ENCODE results near the gene MORN1.
"Not testable (repeated sequence)": the region's sequence is repeated elsewhere in the genome, so short reads cannot be mapped to it uniquely, and the experiment has no call there.

Gene MORN1

DNA sequence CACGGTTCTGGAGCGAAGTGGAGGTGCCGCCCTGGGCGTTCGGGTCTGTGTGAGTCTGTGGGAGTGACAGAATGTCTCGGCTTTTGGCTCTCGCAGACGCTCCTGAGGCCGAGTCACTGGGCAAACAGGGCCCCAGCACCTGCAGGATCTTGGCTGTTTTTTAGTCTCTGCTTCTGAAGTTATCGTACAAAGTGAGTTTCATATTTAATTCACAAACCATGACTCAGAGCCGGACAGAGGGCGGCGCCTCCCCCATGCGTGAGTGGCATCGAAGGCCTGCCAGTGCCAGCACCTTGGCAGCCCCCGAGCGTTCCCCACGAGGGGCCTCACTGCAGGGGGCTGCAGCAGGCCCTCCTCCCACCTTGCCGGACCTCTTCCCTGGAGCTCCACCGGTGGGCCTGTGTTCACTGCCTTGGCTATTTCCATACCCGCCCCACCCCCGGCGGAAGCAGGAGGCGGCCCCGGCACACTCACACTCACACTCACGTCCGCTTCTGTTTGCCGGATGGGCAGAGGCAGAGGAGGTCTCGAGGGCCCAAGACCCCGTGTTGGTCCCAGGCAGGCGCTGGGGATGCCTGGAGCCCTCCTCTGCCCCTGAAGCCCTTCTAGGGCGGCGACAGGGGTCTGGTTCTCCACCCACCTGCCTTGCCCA lies 56.3 kb downstream of the MORN1 start:
- no peak for DNase-seq

DNA sequence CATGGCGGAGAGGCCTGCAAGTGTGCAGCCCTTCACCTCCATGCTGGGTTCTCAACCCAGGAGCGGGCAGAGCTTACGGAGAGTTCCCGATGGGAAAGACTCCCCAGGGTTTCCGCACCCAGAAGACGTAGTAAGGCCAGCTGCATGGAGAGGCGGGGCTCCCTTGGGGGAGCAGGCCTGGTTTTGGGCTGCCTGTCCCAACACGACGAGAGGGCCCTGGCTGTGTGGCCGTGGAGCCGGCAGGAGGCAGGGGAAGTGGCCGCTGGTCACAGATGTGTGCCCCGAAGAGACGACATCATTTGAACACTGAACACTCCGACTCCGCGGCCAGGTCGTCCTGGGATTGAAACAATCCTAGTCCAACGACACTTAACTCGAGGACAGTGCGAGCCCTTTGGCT lies 57.0 kb downstream of the MORN1 start:
- DNase-seq = no peak

DNA sequence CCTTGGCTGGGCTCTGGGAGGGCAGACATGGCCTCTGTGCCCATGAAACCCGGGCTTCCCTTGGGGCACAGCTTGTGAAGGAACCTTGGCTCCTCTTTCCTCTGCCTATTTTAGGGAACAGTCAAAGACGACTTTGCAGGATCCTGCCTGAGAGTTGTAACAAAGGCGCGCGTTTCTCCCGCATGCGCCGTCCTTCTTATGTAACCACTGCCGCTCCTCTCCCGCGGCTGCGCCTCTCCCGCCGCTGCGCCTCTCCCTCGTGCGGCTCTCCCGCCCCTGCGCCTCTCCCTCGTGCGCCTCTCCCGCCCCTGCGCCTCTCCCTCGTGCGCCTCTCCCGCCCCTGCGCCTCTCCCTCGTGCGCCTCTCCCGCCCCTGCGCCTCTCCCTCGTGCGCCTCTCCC lies 59.8 kb downstream of the MORN1 start:
- not testable (repeated sequence) for DNase-seq

DNA sequence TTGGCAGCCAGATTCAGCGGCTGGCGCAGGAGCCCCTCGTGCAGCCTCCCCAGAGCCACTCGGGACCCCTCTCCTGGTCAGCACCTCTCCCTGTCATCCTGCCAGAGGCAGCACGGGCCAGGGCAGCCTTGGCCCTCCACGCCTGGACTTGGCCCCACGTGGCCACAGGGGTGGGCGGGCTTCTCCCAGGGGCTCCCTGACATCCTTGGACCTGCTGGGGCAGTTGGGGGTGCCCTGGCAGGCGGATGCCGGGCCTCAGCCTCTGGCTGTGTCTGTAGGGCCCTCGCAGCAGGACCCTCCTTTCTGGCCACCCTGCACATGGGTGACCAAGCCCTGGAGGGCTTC lies 60.2 kb downstream of the MORN1 start:
- no peak for DNase-seq

DNA sequence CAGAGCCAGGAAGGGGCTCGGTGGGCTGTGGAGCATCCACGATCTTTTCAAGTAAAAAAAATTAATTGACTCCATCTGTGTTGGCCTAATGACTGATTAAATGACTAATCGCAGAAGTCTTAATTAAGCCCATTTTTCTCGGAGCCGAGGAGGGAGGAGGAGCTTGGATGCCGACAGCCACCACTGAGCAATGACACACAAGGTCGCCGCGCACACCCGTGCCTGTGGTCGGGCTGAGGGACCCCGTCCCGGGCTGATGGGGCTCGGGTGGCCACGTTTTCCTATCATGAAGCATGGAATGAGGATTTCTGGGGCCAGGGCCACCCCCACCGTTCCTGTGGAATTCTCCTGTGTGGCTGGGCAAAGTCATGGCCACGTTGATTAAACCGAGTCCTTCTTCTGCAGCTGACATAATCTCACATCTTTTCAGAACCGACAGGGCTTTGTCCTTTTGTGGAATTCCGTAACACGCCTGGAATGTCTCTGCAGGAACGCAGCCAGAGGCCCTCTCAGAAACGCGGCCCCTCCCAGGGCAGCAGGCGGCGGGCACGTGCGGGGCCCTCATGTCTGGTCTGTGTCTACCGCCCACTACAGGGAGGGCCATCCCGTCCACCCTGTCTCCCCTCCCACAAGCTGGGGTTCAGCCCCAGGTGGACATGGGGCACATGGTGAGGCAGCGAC lies 60.7 kb downstream of the MORN1 start:
- no peak for DNase-seq

DNA sequence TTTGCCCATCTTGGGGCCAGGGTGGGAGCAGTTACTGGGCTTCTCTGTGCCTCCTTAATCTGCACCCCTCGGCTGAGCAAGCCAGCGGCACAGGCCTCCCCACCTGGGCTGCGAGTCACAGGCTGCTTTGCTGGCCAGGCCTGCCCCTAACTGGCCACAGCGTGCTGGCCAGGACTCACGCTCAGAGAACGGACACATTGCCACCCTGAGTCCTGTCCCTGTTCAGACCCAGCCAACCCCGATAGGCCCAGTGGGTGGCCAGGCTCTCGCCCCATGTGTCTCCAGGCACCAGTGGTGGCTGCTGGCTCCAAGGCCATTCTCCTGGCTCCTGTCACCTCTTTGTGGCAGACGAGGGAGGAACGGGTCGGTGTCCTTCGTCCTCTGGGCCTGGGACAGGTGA lies 61.3 kb downstream of the MORN1 start:
- DNase-seq = no peak

DNA sequence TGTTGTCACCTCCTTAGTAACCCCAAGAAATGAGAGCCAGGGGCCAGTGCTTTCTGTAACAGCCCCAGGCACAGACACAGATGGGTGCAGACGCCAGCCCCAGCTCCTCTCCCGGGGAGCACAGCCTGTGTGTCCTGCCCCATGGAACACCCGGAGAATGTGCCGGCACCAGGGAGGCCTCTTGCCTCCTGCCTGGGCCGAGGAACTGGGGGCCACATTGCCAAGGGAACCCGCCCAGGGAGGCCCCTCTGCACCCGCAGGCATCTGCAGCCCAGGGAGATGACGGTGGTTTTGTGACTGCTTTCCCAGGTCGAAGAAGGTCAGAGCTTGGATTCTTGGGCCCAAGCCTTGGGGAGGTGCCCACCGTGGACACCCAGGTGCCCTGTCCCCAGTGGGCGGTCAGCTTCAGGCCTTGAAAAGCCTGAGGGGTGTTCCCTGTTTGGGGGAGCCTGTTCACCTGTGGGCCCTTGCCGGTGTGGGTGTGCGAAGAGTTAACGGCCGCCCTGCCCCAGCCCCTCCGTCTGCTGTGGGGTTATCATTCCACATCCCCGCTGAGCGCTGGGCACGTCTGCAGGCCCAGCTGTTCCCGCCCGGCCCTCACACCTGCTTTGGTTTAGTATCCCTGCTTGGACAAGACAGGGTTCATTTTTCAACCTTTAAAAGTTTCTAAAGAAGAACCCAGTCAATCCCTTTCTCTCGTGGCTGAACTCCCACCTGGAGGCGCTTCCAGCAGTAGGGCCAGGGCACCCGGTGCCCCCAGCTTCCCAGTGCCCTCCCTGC lies 62.5 kb downstream of the MORN1 start:
- no peak for DNase-seq

DNA sequence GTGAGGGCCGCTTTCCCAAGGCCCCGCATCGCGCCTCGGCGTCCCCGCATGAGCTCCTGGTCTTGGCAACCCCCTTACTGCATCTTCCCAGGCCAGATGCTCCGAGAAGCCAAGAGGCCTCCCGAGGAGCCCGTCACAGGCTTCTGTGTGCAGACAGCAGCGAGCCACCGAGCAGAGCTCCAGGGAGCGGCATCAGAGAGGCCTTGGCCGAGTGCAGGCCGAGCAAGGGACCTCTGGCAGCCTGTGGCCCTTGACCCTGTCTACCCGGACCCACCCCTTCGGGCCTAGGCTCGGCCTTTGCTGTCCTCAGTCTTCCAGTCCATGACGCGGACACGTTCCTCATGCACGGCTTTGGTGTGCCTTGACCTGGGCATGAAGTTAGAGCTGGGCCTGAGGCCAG lies 63.5 kb downstream of the MORN1 start:
- DNase-seq = no peak

DNA sequence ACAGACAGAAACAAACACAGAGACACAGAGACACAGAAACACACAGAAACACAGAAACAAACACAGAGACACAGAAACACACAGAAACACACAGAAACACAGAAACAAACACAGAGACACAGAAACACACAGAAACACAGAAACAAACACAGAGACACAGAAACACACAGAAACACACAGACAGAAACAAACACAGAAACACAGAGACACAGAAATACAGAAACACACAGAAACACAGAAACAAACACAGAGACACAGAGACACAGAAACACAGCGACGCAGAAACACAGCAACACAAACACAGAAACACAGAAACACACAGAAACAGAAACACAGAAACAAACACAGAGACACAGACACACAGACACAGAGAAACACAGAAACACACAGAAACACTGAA lies 64.2 kb downstream of the MORN1 start:
- DNase-seq = not testable (repeated sequence)

DNA sequence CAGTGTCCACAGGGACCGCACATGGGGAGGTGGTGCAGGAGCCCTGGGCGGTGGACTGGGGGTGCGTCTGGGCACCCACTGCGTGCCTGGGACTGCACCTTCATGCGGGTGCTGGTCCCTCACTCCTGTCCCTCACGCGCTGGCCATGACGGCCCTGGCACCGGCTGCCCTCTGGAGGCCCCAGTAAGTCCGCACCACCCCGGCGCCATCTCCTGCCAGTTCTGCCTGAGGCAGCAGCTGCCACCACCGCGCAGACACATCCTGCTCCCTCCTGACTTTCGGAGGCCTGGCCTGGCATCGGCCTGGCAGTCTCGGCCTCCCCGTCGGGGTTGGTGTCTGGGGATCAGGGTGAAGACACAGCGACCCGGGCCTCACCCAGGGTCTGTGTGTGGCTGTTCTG lies 64.8 kb downstream of the MORN1 start:
- no peak for DNase-seq

DNA sequence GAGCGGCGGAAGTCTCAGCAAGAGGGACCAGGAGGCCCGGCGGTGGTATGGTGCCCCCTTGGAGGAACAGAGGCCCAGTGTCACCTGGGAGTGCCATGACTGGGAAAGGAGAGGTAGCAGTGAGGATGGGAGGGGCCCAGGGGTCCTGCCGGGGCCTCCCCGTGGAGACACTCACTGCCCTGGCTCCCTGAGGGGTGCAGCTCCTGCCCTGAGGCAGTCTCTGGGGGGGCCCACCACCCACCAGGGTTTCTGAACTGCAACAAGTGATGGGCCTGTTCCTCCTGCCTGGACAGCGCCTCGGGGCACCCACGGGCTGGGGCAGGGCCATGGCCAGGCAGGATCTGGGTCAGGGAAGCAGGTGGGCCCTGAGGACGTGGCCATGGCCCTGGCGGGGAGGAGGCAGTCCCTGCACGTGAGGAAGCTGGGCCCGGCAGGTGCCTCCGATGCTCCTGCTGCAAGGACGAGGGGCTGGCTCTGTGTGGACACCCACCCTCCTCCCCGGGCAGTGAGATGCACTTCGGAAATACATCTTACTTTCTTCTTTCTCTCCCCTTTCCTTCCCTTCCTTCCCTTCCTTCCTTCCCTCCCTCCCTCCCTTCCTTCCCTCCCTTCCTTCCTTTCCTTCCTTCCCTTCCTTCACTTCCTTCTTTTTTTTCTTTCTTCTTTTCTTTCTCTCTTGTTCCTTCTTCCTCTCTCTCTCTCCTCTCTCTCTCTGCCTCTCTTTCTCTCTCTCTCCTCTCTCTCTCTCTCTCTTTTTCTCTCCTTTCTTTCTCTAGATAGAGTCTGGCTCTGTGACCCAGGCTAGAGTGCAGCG lies 66.6 kb downstream of the MORN1 start:
- DNase-seq = no peak

DNA sequence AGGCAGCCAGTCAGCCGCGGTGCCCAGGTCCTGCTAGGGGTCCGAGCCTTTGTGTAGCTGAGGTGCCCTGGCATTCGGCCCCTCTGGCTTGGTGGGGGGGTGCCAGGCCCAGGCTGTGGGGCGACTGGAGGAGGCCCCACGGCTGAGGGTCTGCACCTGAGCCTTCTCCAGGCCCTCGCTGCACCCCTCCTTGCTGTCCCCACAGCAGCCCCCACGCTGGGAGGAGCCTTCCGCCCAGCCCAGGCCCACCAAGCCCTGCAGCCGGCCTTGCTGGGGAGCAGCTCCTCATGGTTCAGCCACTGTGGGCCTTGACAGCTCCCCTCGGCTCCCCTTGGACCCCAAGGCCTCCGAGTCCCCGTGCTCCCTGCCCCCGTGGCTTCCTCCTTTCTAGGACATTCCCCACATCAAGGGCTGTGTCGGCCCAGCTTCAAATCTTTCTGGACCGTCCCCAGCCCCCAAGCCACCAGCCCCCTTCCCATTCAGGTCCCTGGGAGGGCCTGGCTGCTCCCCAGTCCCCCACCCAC lies 67.8 kb downstream of the MORN1 start:
- DNase-seq = no peak

DNA sequence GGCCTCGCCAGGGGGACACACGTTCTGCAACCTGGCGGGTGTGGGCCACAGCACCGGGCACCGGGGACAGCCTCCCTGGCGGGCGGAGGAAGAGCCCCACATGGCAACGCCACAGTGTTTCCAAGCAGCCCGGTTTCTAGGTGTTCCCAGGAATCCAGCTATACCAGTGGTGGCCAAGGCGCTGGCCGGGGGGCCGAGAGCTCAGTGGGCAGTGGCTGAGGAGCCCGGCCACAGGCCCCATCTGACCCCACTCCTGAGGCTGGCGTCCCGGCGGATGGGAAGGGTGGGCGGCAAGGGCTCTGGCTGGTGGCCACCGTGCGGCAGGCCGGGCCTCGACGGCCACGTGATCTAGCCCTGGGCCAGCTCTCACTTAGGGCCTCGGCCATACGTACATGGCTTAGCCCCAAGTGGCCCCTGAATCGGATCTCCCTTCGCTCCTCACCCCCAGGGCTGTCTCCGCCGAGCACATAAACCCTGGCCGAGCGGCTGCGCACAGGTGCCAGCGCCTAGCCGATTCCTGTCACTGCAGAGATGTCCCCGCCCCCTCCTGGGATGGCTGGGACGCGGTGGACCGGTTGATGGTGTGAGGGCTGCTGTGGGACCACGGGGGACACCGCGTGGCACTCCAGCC lies 68.7 kb downstream of the MORN1 start:
- no peak for DNase-seq

DNA sequence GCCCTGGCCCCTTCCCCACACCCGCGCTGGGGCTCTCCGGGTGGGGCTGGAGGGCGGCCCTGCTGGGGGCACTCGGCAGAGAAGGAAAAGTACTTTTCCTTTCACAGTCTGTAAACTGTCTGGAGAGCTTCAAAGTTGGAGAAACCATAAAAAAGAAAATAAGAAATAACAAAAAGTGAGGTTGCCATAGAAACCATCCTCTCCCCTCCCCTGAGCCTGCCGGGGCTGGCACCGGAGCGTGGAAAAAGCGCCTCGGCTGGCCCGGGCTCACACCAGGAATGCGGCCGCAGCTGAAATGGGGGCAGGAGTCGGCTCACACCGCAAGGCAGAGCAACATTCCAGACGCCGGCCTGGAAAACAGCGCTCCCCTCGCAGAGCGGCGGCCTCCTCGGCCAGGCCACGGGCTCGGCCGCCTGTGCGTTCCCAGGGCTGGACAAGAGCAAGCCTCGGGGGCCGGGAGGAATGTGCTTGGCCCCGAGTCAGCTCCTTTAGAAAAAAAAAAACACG lies 69.2 kb downstream of the MORN1 start:
- peak in 1 of 2 donors; percentile 37 for DNase-seq

DNA sequence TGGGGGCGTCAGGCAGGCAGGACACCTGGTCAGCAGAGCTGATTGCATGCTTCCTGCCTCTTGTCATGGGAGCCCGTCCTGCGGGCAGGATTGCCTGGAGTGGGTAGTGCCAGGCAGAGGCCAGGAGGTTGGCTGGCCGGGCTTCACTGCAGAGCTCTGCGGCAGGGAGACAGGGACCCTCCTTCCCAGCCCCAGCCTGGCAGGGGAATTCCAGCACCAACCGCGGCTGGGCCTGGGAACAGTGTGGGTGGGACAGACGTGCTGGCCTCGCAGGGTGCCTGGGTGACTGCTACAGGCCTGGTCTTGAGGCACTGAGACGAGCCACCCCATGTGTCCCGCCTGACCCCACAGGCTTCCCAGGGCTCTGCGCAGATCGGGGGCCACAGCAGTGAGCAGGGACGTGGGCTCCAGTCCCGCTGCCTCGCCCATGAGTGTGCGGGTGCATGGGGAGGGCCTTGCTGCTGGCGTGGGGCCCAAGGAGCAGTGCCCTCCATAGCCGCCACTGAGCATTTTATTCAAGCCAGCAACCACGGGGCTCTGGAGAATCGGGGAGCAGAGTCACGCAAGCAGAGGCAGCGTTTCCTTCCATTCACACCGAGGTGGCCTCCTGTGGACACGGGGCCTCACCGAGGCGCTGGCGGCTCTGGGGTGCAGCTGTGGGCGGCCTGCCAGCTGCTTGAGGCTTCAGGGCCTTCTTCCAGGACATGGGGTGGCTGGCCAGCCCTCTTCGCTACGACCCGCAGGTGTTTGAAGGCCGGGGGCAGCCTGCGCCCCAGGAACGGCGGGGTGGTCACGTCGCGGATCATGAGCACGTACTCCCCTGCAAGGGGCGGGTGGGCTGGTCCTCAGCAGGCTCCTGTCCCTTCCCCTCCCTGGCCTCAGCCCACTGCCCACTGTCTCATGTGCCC lies 70.3 kb downstream of the MORN1 start:
- no peak for DNase-seq

DNA sequence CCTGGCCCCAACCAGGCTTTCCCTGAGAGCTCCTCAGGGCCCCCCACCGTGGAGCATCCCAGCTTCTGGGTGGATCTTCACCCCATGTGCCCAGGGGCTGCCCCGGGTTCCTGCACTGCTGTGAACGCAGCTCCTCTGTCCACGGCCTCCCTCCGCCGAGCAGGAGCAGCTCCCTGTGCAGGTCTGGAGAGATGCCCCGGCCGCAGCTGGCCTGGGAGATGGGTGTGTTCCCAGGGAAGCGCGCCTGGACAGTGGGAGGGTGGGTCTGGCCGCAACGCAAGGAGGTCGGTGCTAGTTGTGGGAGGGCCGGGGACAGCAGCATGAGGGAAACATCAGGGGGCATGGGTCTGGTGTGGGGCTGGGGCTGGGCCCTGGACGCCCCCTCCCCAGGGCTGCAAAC lies 71.3 kb downstream of the MORN1 start:
- no peak for DNase-seq

DNA sequence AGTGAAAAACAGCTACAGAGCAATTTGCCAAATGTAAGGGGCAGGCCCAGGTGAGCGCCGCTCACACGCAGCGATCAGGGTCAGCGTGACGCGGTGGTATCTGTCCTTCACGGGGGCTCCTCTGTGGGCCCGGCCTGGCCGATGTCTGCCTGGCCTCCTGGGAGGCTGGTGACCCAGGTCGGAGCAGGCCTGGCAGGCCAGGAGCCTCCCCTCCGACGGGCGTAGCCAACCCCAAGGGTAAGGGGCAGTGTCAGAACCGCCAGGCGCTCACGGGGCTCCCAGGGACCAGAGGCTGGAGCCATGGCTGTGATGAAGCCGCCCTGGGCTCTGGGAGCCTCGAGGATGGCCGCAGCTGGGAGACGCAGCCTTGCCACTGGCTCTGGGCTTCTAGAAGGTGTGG lies 72.1 kb downstream of the MORN1 start:
- DNase-seq = no peak

DNA sequence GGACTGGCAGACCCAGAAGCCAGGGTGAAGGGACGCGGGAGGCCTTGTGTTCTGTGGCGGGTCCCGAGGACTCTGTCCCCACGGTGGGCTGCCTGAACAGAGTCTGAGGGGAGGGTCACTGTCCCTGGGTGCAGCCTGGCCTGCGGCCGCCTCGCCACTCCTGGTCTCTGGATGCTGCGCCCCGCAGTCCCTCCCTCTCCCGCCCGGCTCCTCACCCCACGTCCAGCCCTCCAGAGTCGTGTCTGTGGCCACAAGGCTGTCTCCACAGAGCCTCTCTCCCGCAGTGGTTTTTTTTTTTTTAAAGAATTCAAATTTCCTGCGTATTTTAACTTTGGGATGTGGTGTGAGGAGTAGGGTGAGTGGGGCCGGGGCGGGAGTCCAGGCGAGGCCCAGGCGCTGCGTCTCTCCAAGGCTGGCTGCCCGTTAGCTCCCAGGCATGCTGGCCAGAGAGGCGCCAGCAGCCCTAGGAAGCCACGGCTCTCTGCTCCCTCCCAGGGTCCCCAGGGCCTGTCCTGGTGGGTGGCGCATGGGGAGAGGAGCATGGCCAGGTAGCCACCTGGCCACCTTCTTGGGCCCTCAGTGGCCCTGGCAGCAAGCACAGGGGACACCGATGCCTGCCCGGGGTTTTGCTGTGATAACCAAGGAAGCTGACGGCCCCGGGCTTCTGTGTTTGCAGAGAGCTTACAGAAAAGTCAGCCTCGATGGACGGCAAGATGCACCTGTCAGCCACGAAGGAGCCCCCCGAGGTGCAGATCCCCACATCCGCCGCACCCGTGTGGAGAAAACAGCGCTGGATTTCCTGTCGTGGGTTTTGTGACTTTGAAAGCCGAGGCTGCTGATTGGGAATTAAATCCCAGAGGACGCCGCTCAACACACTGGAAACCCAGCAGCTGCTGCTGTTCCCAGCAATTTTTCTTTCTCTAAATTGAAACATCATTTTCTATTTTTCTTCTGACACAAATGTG lies 72.8 kb downstream of the MORN1 start:
- no peak for DNase-seq

DNA sequence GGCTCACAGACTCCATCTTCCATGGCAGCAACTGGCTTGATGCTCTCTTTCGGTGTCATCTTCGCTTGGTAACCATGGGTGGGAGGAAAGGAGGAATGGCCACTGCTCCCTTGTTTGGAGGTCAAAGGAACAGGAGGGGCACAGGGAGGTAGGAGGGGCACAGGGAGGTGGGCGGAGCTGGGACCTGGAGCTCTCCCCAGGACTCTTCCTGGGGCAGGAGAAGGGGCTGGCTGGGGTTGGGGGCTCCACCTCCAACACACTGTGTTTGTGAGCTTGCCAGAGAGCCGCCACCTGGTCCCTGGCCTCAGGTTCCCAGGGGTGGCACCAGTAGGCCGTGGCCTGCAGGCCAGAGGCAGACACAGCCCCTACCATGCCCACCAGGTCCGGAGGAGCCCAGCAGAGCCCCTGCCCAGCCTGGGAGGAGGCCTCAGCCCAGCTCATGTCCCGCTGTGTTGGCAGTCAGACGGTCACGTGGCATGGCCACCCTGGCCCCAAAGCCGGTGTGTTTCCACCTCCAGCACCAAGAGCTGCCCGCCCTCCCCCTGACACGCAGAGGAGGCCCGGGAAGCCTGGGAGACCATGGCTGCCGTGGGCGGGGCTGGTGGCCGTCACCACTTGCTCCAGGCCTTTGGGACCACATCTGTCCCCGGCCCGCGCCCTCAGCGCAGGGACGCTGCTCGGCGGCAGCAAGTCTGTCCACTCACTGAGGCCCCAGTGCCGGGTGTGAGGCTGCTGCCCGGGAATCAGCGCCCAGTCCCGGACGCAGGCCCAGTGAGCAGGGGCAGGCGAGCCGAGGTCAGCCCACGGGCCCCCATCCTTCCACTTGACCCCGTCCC lies 73.9 kb downstream of the MORN1 start:
- no peak for DNase-seq
